Mesenchymal stem cell (in vitro differentiated cells and primary cell): Measurements from ENCODE around the gene LSMEM2.

Source experiments
- DNase-seq: peaks from one replicate; pipeline ENCODE4 v3.0.0-alpha.2; 2013
- H2AFZ ChIP-seq: one replicate; pipeline ENCODE4 v1.6.1; 2013; ENCODE audit warnings: low read depth, mild to moderate bottlenecking, control low read depth, inconsistent platforms, low read length, moderate library complexity
- H2AK5ac ChIP-seq: 2 replicates; pipeline ENCODE4 v1.6.1; 2013; ENCODE audit warnings: low read length, moderate library complexity, mild to moderate bottlenecking, inconsistent platforms; ENCODE audit not compliant: severe bottlenecking
- H2BK120ac ChIP-seq: one replicate; pipeline ENCODE4 v1.6.1; 2013; ENCODE audit warnings: low read depth, mild to moderate bottlenecking, inconsistent platforms, low read length, moderate library complexity
- H2BK12ac ChIP-seq, 2 experiments: one replicate each; pipeline ENCODE4 v1.6.1; 2013; ENCODE audit warnings: inconsistent platforms in 2 of 2, low read length in 2 of 2, mild to moderate bottlenecking in 2 of 2, moderate library complexity in 2 of 2, control low read depth in 1 of 2
- H2BK15ac ChIP-seq: one replicate; pipeline ENCODE4 v1.6.1; 2013; ENCODE audit warnings: mild to moderate bottlenecking, low read depth, inconsistent platforms; ENCODE audit not compliant: poor library complexity, severe bottlenecking
- H2BK5ac ChIP-seq: 2 replicates; pipeline ENCODE4 v1.6.1; 2013; ENCODE audit warnings: low read depth, mild to moderate bottlenecking, low read length, control low read depth, inconsistent platforms; ENCODE audit not compliant: poor library complexity, severe bottlenecking
- H3K14ac ChIP-seq, 2 experiments: one replicate each; pipeline ENCODE4 v1.6.1; 2013; ENCODE audit warnings: inconsistent platforms in 2 of 2, low read length in 2 of 2, control low read depth in 1 of 2, mild to moderate bottlenecking in 1 of 2, moderate library complexity in 1 of 2
- H3K18ac ChIP-seq, 2 experiments: one replicate each; pipeline ENCODE4 v1.6.1; 2013; ENCODE audit warnings: inconsistent platforms in 2 of 2, low read length in 2 of 2, control low read depth in 1 of 2, low read depth in 1 of 2, mild to moderate bottlenecking in 1 of 2
- H3K23ac ChIP-seq, 2 experiments: one replicate each; pipeline ENCODE4 v1.6.1; 2013; ENCODE audit warnings: inconsistent platforms in 2 of 2, low read length in 2 of 2, mild to moderate bottlenecking in 2 of 2, moderate library complexity in 2 of 2, control low read depth in 1 of 2
- H3K27ac ChIP-seq: 2 replicates; pipeline ENCODE4 v1.5.1; 2013; ENCODE audit warnings: mild to moderate bottlenecking, moderate library complexity, low read length, control low read depth, inconsistent platforms; ENCODE audit not compliant: poor library complexity, severe bottlenecking
- H3K27me3 ChIP-seq, 2 experiments: 2 replicates each; pipeline versions ENCODE4 v1.6.1 to v1.7.0; 2013; ENCODE audit warnings: low read length in 2 of 2, mild to moderate bottlenecking in 2 of 2, moderate library complexity in 2 of 2, control low read depth in 1 of 2, inconsistent platforms in 1 of 2; ENCODE audit not compliant: control insufficient read depth in 1 of 2, insufficient read depth in 1 of 2
- H3K36me3 ChIP-seq, 2 experiments: 2 replicates each; pipeline versions ENCODE4 v1.6.1 to v1.7.0; 2013; ENCODE audit warnings: low read length in 2 of 2, control low read depth in 1 of 2, inconsistent platforms in 1 of 2, low read depth in 1 of 2, mild to moderate bottlenecking in 1 of 2; ENCODE audit not compliant: insufficient read depth in 2 of 2, control insufficient read depth in 1 of 2
- H3K4ac ChIP-seq, 2 experiments: one replicate each; pipeline ENCODE4 v1.6.1; 2013; ENCODE audit warnings: inconsistent platforms in 2 of 2, low read length in 2 of 2, mild to moderate bottlenecking in 2 of 2, moderate library complexity in 2 of 2, control low read depth in 1 of 2, low read depth in 1 of 2
- H3K4me1 ChIP-seq: 2 replicates; pipeline ENCODE4 v1.6.1; 2013; ENCODE audit warnings: low read depth, low read length, control low read depth; ENCODE audit not compliant: control insufficient read depth, insufficient read depth
- H3K4me2 ChIP-seq: 2 replicates; pipeline ENCODE4 v1.6.1; 2013; ENCODE audit warnings: low read length, mild to moderate bottlenecking, inconsistent platforms; ENCODE audit not compliant: poor library complexity, severe bottlenecking
- H3K4me3 ChIP-seq, 2 experiments: 2 replicates each; pipeline versions ENCODE4 v1.5.1 to v1.7.0; 2013; ENCODE audit warnings: low read length in 2 of 2, mild to moderate bottlenecking in 2 of 2, control low read depth in 1 of 2, low read depth in 1 of 2; ENCODE audit not compliant: insufficient read depth in 1 of 2
- H3K79me1 ChIP-seq: replicated peaks from 2 replicates; pipeline ENCODE4 v1.6.1; 2013; ENCODE audit warnings: mild to moderate bottlenecking, control low read depth, low read length, inconsistent platforms; ENCODE audit not compliant: poor library complexity, severe bottlenecking
- H3K9ac ChIP-seq: 2 replicates; pipeline ENCODE4 v1.7.0; 2013; ENCODE audit warnings: mild to moderate bottlenecking, low read length, moderate library complexity
- H3K9me3 ChIP-seq: 2 replicates; pipeline ENCODE4 v1.7.0; 2013; ENCODE audit warnings: mild to moderate bottlenecking, low read length; ENCODE audit not compliant: control insufficient read depth
- H4K8ac ChIP-seq: one replicate; pipeline ENCODE4 v1.6.1; 2013; ENCODE audit warnings: inconsistent platforms, mild to moderate bottlenecking, low read length, moderate library complexity
- H4K91ac ChIP-seq: one replicate; pipeline ENCODE4 v1.6.1; 2013; ENCODE audit warnings: mild to moderate bottlenecking, low read length, inconsistent platforms
- WGBS: methylation state at CpG from one replicate; pipeline ENCODE4 v1.1.7; 2013; ENCODE audit warnings: mixed read lengths; 5-methylcytosine and 5-hydroxymethylcytosine counted together

LSMEM2 gene

GRCh38 chr3:50249457-50249856 lies 29.4 kb upstream of the LSMEM2 start:
- H3K14ac ChIP-seq = peak overlapping the region in 1 of 2 experiments; percentile 23
- no peaks in the 10 kb centered on the region for H3K9me3 ChIP-seq
- no peak overlapping the region for H3K4me3 ChIP-seq
- no peak for DNase-seq
- H2BK5ac ChIP-seq = no peak overlapping the region
- 96% methylated on average over 5 of the region's 5 CpGs for WGBS
- H3K4ac ChIP-seq = no peak overlapping the region
- no peaks in the 10 kb centered on the region for H3K27me3 ChIP-seq
- H3K79me1 ChIP-seq = no peaks in the 10 kb centered on the region
- no peak overlapping the region for H2BK12ac ChIP-seq
- no peak overlapping the region for H2BK15ac ChIP-seq
- peak overlapping the region; percentile 65 for H3K27ac ChIP-seq
- H2BK120ac ChIP-seq = no peak overlapping the region
- H3K9ac ChIP-seq = peak overlapping the region; percentile 47
- H4K91ac ChIP-seq = no peak overlapping the region
- peaks cover 42 to 77% of the 10 kb centered on the region in 2 experiments for H3K36me3 ChIP-seq
- no peak overlapping the region for H2AFZ ChIP-seq
- peaks cover 71% of the 10 kb centered on the region for H3K4me1 ChIP-seq
- H4K8ac ChIP-seq = no peak overlapping the region
- no peak overlapping the region for H3K4me2 ChIP-seq
- no peak overlapping the region for H2AK5ac ChIP-seq
- H3K18ac ChIP-seq = no peak overlapping the region
- H3K23ac ChIP-seq = no peak overlapping the region

- H2BK15ac ChIP-seq = no peak overlapping the region
- no peak overlapping the region for H4K8ac ChIP-seq
- H4K91ac ChIP-seq = no peak overlapping the region
- H3K36me3 ChIP-seq = peaks cover 48 to 80% of the 10 kb centered on the region in 2 experiments
- H3K79me1 ChIP-seq = peaks cover 2% of the 10 kb centered on the region
- H3K23ac ChIP-seq = no peak overlapping the region
- peaks cover 75% of the 10 kb centered on the region for H3K4me1 ChIP-seq
- DNase-seq = no peak
- H3K4me2 ChIP-seq = no peak overlapping the region
- H3K27ac ChIP-seq = no peak overlapping the region
- H3K9ac ChIP-seq = peak overlapping the region; percentile 50
- no peak overlapping the region for H3K4ac ChIP-seq
- H3K4me3 ChIP-seq = no peak overlapping the region
- WGBS = 100% methylated on average over 1 of the region's 4 CpGs
- no peak overlapping the region for H2AK5ac ChIP-seq
- H2AFZ ChIP-seq = no peak overlapping the region
- no peak overlapping the region for H2BK120ac ChIP-seq
- H3K18ac ChIP-seq = peak overlapping the region in 1 of 2 experiments; percentile 13
- no peaks in the 10 kb centered on the region for H3K9me3 ChIP-seq
- no peak overlapping the region for H2BK5ac ChIP-seq
- peak overlapping the region in 1 of 2 experiments; percentile 19 for H2BK12ac ChIP-seq
- no peaks in the 10 kb centered on the region for H3K27me3 ChIP-seq
- no peak overlapping the region for H3K14ac ChIP-seq
Observed at GRCh38 chr3:50250514-50250913, 28.4 kb upstream of the LSMEM2 start.

- no peak overlapping the region for H3K4me3 ChIP-seq
- H3K23ac ChIP-seq = no peak overlapping the region
- H3K14ac ChIP-seq = peak overlapping the region in 1 of 2 experiments; percentile 53
- no peaks in the 10 kb centered on the region for H3K27me3 ChIP-seq
- peaks cover 4% of the 10 kb centered on the region for H3K79me1 ChIP-seq
- H3K4me2 ChIP-seq = no peak overlapping the region
- H4K91ac ChIP-seq = no peak overlapping the region
- H2BK15ac ChIP-seq = no peak overlapping the region
- peak overlapping the region in 1 of 2 experiments; percentile 17 for H2BK12ac ChIP-seq
- H2AK5ac ChIP-seq = no peak overlapping the region
- no peaks in the 10 kb centered on the region for H3K9me3 ChIP-seq
- H2BK120ac ChIP-seq = no peak overlapping the region
- H3K4me1 ChIP-seq = peaks cover 70% of the 10 kb centered on the region
- H3K36me3 ChIP-seq = peaks cover 50 to 82% of the 10 kb centered on the region in 2 experiments
- H2AFZ ChIP-seq = no peak overlapping the region
- H3K9ac ChIP-seq = peak overlapping the region; percentile 34
- WGBS = 71% methylated on average over 8 of the region's 8 CpGs
- peak overlapping the region in 1 of 2 experiments; percentile 13 for H3K18ac ChIP-seq
- H2BK5ac ChIP-seq = no peak overlapping the region
- H3K27ac ChIP-seq = no peak overlapping the region
- peak; percentile 63 for DNase-seq
- H3K4ac ChIP-seq = no peak overlapping the region
- no peak overlapping the region for H4K8ac ChIP-seq
Observed at GRCh38 chr3:50251220-50251619, 27.7 kb upstream of the LSMEM2 start.

GRCh38 chr3:50254577-50255250 lies 24.2 kb upstream of the LSMEM2 start:
- peak overlapping the region; percentile 36 for H3K27ac ChIP-seq
- H3K36me3 ChIP-seq = peaks cover 83 to 93% of the 10 kb centered on the region in 2 experiments
- 71% methylated on average over 8 of the region's 8 CpGs for WGBS
- H4K91ac ChIP-seq = no peak overlapping the region
- no peak overlapping the region for H2BK120ac ChIP-seq
- H3K23ac ChIP-seq = no peak overlapping the region
- H3K4me2 ChIP-seq = no peak overlapping the region
- peaks cover 17% of the 10 kb centered on the region for H3K79me1 ChIP-seq
- no peak overlapping the region for H2AFZ ChIP-seq
- peak overlapping the region; percentile 38 for H3K9ac ChIP-seq
- no peak overlapping the region for H3K18ac ChIP-seq
- no peak overlapping the region for H3K4me3 ChIP-seq
- no peak overlapping the region for H4K8ac ChIP-seq
- no peak overlapping the region for H2BK15ac ChIP-seq
- no peak for DNase-seq
- no peaks in the 10 kb centered on the region for H3K9me3 ChIP-seq
- no peaks in the 10 kb centered on the region for H3K27me3 ChIP-seq
- H3K4ac ChIP-seq = no peak overlapping the region
- no peak overlapping the region for H2BK12ac ChIP-seq
- H3K14ac ChIP-seq = no peak overlapping the region
- H2AK5ac ChIP-seq = peak overlapping the region; percentile 27
- no peak overlapping the region for H2BK5ac ChIP-seq
- peaks cover 51% of the 10 kb centered on the region for H3K4me1 ChIP-seq
